ENCODE results near the gene THY1. TPM values are rescaled to one million over a fixed set of nuclear protein-coding genes. Genes with fewer than 3 reads are reported as not detected.

The THY1 gene
- total and polyA plus RNA-seq, 2 of the 8 experiments (the other 6 are each of a cell fraction or from before 2014, with no cell fraction given), result 286 to 2,479 TPM

- TF ChIP-seq FOSL1 (IDR thresholded peaks at IDR 0.05; ENCODE audit: insufficient read depth, low read depth, low read length), result no peak
- TF ChIP-seq RXRA (IDR thresholded peaks at IDR 0.05; ENCODE audit: insufficient read depth, low read depth, low read length), result no peak
Measured at GRCh38 chr11:119424775-119425174, 1.8 kb upstream of the THY1 start (continued).
